IPS-18c (cell line): Measurements from ENCODE around the gene COX17.

Experiments used
- H3K4me3 ChIP-seq: 2 replicates; pipeline ENCODE4 v1.7.0; 2013; ENCODE audit warnings: low read depth, mild to moderate bottlenecking, low read length, moderate library complexity; ENCODE audit not compliant: insufficient read depth
- H3K9me3 ChIP-seq: one replicate; pipeline ENCODE4 v1.6.1; 2013; ENCODE audit warnings: mild to moderate bottlenecking, low read length, moderate library complexity; ENCODE audit not compliant: control insufficient read depth, insufficient read depth

COX17 gene

DNA sequence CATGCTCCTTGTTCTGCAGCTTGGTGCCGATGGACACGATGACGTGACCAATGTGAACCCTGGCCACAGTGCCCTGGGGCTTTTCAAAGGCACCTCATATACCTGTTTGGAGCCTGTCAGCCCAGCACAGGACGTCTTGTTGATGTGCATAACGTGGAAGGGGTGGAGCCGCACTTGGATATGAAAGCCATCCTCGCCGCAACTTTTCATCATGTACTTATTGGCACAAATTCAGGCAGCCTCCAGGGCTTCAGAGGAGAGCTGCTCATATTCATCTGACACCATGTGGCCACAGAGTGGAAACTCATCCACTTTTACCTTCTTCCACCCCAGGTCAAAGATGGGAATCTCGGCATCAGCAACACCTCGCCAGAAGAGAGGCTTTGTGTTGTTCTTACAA, 41.5 kb downstream of the COX17 start:
- no peak overlapping the region for H3K4me3 ChIP-seq
- H3K9me3 ChIP-seq = peaks cover 2% of the 10 kb centered on the region

DNA sequence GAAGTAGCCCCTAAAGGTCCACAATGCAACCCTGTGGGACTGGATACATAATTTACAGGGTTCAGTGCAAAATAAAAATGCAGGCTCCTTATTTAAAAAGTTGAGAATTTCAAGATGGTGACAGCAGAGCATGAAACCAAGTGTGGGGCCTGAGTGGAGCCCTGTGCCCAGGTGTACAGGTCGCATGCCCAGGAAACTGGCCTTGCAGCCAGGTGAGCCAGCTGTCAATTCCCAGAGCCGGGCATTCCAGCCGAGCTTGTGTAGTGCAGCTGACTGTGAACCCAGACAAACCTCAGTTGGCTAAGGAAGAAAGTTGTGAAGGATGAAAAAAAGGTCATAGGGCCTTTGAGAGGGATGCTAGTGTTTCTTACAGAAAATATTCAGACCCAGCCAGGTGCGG, 44.4 kb downstream of the COX17 start:
- H3K9me3 ChIP-seq = peaks cover 2% of the 10 kb centered on the region
- H3K4me3 ChIP-seq = no peak overlapping the region

- no peak overlapping the region for H3K4me3 ChIP-seq
- peaks cover 2% of the 10 kb centered on the region for H3K9me3 ChIP-seq
Measured at GRCh38 chr3:119632216-119632615, 45.0 kb downstream of the COX17 start.

- Histone ChIP-seq H3K4me3 (no peak overlapping the region), H3K9me3 (peaks cover 2% of the 10 kb centered on the region)
Measured at GRCh38 chr3:119631516-119631915, 45.7 kb downstream of the COX17 start.

GRCh38 chr3:119630880-119631329, 46.3 kb downstream of the COX17 start:
- Histone ChIP-seq H3K4me3 (no peak overlapping the region), H3K9me3 (peaks cover 2% of the 10 kb centered on the region)

DNA sequence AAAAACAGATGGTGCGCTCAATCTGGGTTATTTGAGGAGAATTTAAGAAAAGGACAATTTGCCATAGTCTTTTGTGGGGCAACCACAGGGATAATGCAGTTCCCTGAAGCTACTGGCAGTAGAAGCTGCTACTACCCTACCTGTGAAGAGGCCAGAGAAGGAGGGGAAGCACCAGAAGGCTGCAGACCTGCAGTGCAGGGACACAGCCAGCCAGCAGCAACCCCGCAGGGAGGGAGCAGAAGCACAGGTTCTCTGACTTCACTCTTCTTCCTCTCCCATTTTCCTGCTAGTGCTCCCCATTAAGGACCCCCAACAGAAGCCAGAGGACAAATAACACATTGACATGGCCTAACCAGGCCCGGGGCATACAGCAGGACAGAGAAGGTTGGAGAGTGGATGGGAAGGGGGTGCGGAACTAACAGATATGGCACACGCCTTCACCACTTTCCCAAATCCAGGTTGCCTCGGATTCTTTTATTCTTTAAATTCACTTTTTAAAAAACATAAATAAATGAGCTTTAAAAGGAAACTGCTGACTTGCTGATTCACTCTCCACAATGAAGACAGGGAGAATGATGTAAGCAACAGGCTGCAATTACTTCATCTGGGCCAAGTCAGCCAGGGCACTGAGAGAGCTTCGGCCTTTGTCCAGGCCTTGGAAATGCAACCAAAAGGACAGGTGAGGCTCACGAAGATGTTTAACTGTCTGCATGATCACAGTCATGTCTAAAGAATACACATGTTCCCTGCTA, 46.9 kb downstream of the COX17 start:
- Histone ChIP-seq H3K9me3 (no peaks in the 10 kb centered on the region), H3K4me3 (no peak overlapping the region)

DNA sequence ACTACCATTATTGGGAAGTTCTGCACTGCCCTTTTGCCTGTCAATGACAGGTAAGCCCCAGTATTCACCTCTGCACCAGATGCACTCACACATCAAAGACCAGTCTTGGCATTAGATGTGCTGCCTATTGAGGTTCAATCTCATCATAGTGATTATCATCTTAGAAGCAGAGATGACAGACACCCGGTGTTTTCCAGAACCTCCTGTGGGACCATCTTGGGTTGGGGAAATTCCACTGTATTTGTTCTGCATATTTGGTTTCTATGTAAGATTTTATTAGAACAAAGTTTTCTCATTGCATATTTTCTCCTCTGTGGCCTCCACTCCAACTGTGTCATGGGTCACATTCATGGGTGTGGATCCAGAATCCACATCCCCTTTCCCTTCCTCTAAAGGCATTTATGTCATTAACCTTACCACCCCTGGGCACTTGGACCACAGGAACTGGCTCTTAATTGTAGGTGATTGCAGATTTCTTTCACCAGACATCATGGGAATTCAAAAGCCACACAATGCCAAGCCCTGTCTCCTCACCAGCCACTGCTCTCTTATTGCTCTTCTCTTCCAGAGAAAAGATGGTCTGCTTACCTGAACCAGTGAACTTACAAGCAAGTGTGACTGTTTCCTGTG, 48.3 kb downstream of the COX17 start:
- H3K9me3 ChIP-seq = peaks cover 2% of the 10 kb centered on the region
- no peak overlapping the region for H3K4me3 ChIP-seq

GRCh38 chr3:119628390-119628789, 48.8 kb downstream of the COX17 start:
- H3K4me3 ChIP-seq = no peak overlapping the region
- H3K9me3 ChIP-seq = peaks cover 2% of the 10 kb centered on the region

- H3K4me3 ChIP-seq = no peak overlapping the region
- peaks cover 2% of the 10 kb centered on the region for H3K9me3 ChIP-seq
Measured at GRCh38 chr3:119627461-119627860, 49.7 kb downstream of the COX17 start.

DNA sequence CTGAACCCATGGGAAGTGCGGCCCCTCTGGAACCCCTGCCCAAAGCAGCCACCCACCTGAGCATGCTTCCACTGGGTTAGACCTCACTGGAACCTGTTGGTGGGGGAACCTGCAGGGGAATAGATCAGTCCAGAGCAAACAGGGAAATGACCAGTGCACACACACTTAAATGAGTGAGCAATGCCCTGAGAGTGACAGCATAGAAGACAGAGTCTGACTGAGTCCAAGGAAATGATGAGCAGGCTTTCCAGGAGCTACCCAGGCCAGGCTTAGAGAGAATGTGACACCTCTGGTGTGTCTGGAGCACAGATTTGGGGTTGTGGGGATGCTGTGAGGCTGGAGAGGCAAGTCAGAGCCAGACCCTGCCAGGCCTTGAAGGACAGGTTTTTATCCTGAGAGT, 51.0 kb downstream of the COX17 start:
- Histone ChIP-seq H3K4me3 (no peak overlapping the region), H3K9me3 (peaks cover 2% of the 10 kb centered on the region)

- no peak overlapping the region for H3K4me3 ChIP-seq
- peaks cover 2% of the 10 kb centered on the region for H3K9me3 ChIP-seq
Measured at GRCh38 chr3:119625451-119626153, 51.6 kb downstream of the COX17 start.

DNA sequence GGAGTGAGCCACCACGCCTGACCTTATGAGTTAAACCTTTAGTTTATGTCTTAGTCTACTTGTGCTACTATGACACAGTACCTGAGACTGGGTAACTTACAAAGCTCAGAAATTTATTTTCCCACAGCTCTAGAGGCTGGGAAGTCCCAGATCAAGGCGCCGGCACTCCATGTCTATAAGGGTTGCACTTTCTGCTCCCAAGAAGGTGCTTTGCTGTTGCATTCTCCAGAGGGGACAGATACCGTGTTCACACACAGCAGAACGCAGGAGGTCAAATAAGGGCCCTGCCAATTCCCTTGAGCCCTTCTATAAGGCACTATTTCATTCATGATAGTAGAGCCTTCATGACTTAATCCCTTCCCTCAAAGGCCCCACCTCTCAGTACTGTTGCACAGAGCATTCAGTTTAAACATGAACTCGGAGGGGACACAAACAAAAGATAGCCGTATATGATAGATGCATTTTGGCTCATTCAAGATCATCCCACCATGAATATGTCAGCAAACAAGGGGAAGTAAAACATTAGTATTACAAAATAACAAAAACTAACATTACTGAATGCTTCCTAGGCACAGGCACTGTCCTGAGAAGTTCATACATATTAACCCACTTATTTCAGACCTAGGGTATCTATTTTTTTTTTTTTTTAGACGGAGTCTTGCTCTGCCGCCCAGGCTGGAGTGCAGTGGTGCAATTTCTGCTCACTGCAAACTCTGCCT, 53.0 kb downstream of the COX17 start:
- peaks cover 2% of the 10 kb centered on the region for H3K9me3 ChIP-seq
- no peak overlapping the region for H3K4me3 ChIP-seq

- no peak overlapping the region for H3K4me3 ChIP-seq
- H3K9me3 ChIP-seq = peaks cover 2% of the 10 kb centered on the region
Measured at GRCh38 chr3:119620899-119621298, 56.3 kb downstream of the COX17 start.
